K562 (cell line): Measurements from ENCODE around the gene CFAP221. TPM values are rescaled to one million over a fixed set of nuclear protein-coding genes. Genes with fewer than 3 reads are reported as not detected.

ENCODE experiments used
- ATAC-seq: fragments of 200-7000 bp; cut with Tn5 transposase; 3 replicates; pipeline ENCODE4 v1.9.1; 2020; ENCODE audit warnings: moderate library complexity
- BruUV-seq: library from RNA; stranded (reverse); fragments of 400-500 nt; replicated peaks from 2 replicates; lab custom pipeline; 2021; lab: Mats Ljungman, UMichigan
- CTCF ChIA-PET: fragments of 300-600 bp; formaldehyde crosslinking; extraction: SDS; loops from one replicate; lab custom pipeline; 2021; ENCODE audit warnings: low intra/inter-chr PET ratio; lab: Yijun Ruan, JAX
- POLR2A ChIA-PET: fragments of 300-600, 350-650 bp; sonication (Branson Sonifier 250); formaldehyde crosslinking; extraction: SDS; loops from one replicate; lab custom pipeline; 2021; ENCODE audit warnings: antibody characterized with exemption, inconsistent platforms; lab: Yijun Ruan, JAX
- DNase-seq, 4 experiments: peaks; one replicate each; pipeline versions ENCODE4 v3.0.0 to v3.0.0-alpha.2; 2011 to 2018; ENCODE audit warnings: low spot score in 3 of 4, mixed read lengths in 3 of 4; ENCODE audit errors: extremely low read depth in 1 of 4
- FAIRE-seq: peaks from 2 replicates; lab custom pipeline; 2011; peaks lifted over from hg19 to GRCh38; lab: Jason Lieb, UNC
- H2AFZ ChIP-seq: 2 replicates; pipeline ENCODE4 v1.6.0; 2011; ENCODE audit warnings: low read depth, low read length, control low read depth, inconsistent platforms
- H3K27ac ChIP-seq: fragments of 200-600 bp; 3 replicates; pipeline ENCODE4 v1.8.0; 2011; ENCODE audit warnings: low read depth, mild to moderate bottlenecking, control low read depth, inconsistent platforms, low read length, moderate library complexity, mixed read lengths; ENCODE audit errors: extremely low read depth
- H3K27me3 ChIP-seq, 2 experiments: fragments of 300-600 bp in 1 of 2; 2 replicates in 1 of 2; 3 replicates in 1 of 2; pipeline versions ENCODE4 v1.6.0 to v1.8.0; 2011; ENCODE audit warnings: inconsistent platforms in 2 of 2, low read length in 2 of 2, mild to moderate bottlenecking in 1 of 2, mixed read lengths in 1 of 2, moderate library complexity in 1 of 2; ENCODE audit not compliant: control insufficient read depth in 2 of 2, insufficient read depth in 2 of 2
- H3K36me3 ChIP-seq: fragments of 300-600 bp; 3 replicates; pipeline ENCODE4 v1.8.0; 2011; ENCODE audit warnings: mild to moderate bottlenecking, low read length, inconsistent platforms; ENCODE audit not compliant: control insufficient read depth, insufficient read depth
- H3K4me1 ChIP-seq, 2 experiments: fragments of 200-600 bp in 1 of 2; replicated peaks in 1 of 2; 2 replicates in 1 of 2; 3 replicates in 1 of 2; pipeline versions ENCODE4 v1.5.1 to v1.8.0; 2011; ENCODE audit warnings: inconsistent platforms in 2 of 2, low read length in 2 of 2, mild to moderate bottlenecking in 1 of 2, mixed read lengths in 1 of 2, moderate library complexity in 1 of 2; ENCODE audit not compliant: control insufficient read depth in 2 of 2, insufficient read depth in 2 of 2
- H3K4me2 ChIP-seq: 2 replicates; pipeline ENCODE4 v1.6.1; 2011; ENCODE audit warnings: low read length, control low read depth, inconsistent platforms, mixed read lengths; ENCODE audit not compliant: insufficient read depth
- H3K4me3 ChIP-seq: fragments of 200-600 bp; sonication (generic), shearing (Covaris generic); 2 replicates; pipeline ENCODE4 v1.5.1; 2016; ENCODE audit warnings: control low read depth, inconsistent platforms
- H3K79me2 ChIP-seq: fragments of 200-600 bp; 3 replicates; pipeline ENCODE4 v1.8.0; 2011; ENCODE audit warnings: low read length, inconsistent platforms; ENCODE audit not compliant: control insufficient read depth, insufficient read depth
- H3K9ac ChIP-seq, 2 experiments: 2 replicates each; pipeline versions ENCODE4 v1.6.0 to v1.6.1; 2011; ENCODE audit warnings: low read depth in 2 of 2, low read length in 2 of 2, control low read depth in 1 of 2, inconsistent platforms in 1 of 2, mild to moderate bottlenecking in 1 of 2, mixed read lengths in 1 of 2; ENCODE audit not compliant: insufficient read depth in 1 of 2
- H3K9me1 ChIP-seq: one replicate; pipeline ENCODE4 v1.6.0; 2011; ENCODE audit warnings: inconsistent platforms, mild to moderate bottlenecking, low read length, moderate library complexity; ENCODE audit not compliant: control insufficient read depth, insufficient read depth
- H3K9me3 ChIP-seq: replicated peaks from 2 replicates; pipeline ENCODE4 v1.5.1; 2011; ENCODE audit warnings: low read depth, low read length, inconsistent platforms; ENCODE audit not compliant: control insufficient read depth, insufficient read depth
- H4K20me1 ChIP-seq: replicated peaks from 2 replicates; pipeline ENCODE4 v1.6.1; 2011; ENCODE audit warnings: low read length, inconsistent platforms, mixed read lengths; ENCODE audit not compliant: control insufficient read depth, insufficient read depth
- CBX5 ChIP-seq: IDR thresholded peaks from 2 replicates; pipeline ENCODE4 v1.6.1; 2014; ENCODE audit warnings: low read depth, borderline replicate concordance
- CCNT2 ChIP-seq: IDR thresholded peaks from 2 replicates; pipeline ENCODE4 v1.6.1; 2011; ENCODE audit warnings: borderline replicate concordance, low read depth, mild to moderate bottlenecking, moderate library complexity, mixed read lengths, low read length; ENCODE audit not compliant: insufficient read length; ENCODE audit errors: extremely low read depth
- CHD1 ChIP-seq: fragments of 200-600 bp; sonication (generic); IDR thresholded peaks from one replicate; pipeline ENCODE4 v1.6.1; 2012; ENCODE audit warnings: mild to moderate bottlenecking, moderate library complexity, low read length, inconsistent platforms
- FOXJ3 ChIP-seq: sonication (generic); formaldehyde crosslinking; IDR thresholded peaks from 2 replicates; pipeline ENCODE4 v1.4.0; 2020; ENCODE audit warnings: mild to moderate bottlenecking, missing genetic modification reagents
- SIN3A ChIP-seq, 2 experiments: fragments of 150-350 bp in 1 of 2; IDR thresholded peaks; 2 replicates each; pipeline ENCODE4 v1.6.1; 2011 to 2016; ENCODE audit warnings: borderline replicate concordance in 2 of 2, low read depth in 2 of 2, low read length in 2 of 2, mild to moderate bottlenecking in 2 of 2, moderate library complexity in 2 of 2; ENCODE audit not compliant: control insufficient read depth in 1 of 2
- ZNF655 ChIP-seq: fragments of 250-450 bp; sonication (Bioruptor Pico); IDR thresholded peaks from 2 replicates; pipeline ENCODE4 v1.5.0; 2021
- WGBS: fragments of 100-300 bp; shearing (Covaris generic); methylation state at CpG from one replicate; pipeline ENCODE4 v1.1.6; 2016; ENCODE audit warnings: low coverage, mixed read lengths; ENCODE audit not compliant: insufficient coverage; ENCODE audit errors: missing lambda C conversion rate; 5-methylcytosine and 5-hydroxymethylcytosine counted together
- in situ Hi-C: fragments of 300-500 bp; cut with MboI; formaldehyde crosslinking; loops from 4 replicates; pipeline ENCODE4 v1.15.0; 2018; ENCODE audit warnings: inconsistent platforms, mixed read lengths
- intact Hi-C: fragments of 100-400 bp; cut with micrococcal nuclease; formaldehyde crosslinking; loops from 2 replicates; pipeline ENCODE4 v1.14.2; 2022
- polyA plus RNA-seq, 8 experiments: library from polyadenylated mRNA; depleted of rRNA in 4 of 8; stranded (reverse) in 5 of 8; unstranded in 3 of 8; fragments of >200 nt; fragmentation: Nextera tagmentation in 2 of 8; fragmentation: Illumina TruSeq in 1 of 8; extraction: Ambion mirVana in 2 of 8; extraction: Trizol in 1 of 8; gene quantifications; 2 replicates each; pipeline versions ENCODE4 v1.2.1 to v1.2.3, GENCODE V29; 2011 to 2014; ENCODE audit warnings: inconsistent platforms in 1 of 8, missing spikeins in 1 of 8
- total RNA-seq, 7 experiments: library from RNA; depleted of rRNA in 6 of 7; stranded (reverse); fragments of >200 nt in 6 of 7; fragmentation: Illumina TruSeq in 2 of 7; extraction: Trizol in 2 of 7; gene quantifications; 2 replicates each; pipeline versions ENCODE4 v1.2.1 to v1.2.3, GENCODE V29; 2011 to 2021; ENCODE audit warnings: low replicate concordance in 1 of 7

Gene CFAP221
- total and polyA plus RNA-seq, 9 of the 15 experiments (the other 6 are each of a cell fraction or from before 2014, with no cell fraction given) = 0.09 to 1.4 (median 0.65) TPM

DNA sequence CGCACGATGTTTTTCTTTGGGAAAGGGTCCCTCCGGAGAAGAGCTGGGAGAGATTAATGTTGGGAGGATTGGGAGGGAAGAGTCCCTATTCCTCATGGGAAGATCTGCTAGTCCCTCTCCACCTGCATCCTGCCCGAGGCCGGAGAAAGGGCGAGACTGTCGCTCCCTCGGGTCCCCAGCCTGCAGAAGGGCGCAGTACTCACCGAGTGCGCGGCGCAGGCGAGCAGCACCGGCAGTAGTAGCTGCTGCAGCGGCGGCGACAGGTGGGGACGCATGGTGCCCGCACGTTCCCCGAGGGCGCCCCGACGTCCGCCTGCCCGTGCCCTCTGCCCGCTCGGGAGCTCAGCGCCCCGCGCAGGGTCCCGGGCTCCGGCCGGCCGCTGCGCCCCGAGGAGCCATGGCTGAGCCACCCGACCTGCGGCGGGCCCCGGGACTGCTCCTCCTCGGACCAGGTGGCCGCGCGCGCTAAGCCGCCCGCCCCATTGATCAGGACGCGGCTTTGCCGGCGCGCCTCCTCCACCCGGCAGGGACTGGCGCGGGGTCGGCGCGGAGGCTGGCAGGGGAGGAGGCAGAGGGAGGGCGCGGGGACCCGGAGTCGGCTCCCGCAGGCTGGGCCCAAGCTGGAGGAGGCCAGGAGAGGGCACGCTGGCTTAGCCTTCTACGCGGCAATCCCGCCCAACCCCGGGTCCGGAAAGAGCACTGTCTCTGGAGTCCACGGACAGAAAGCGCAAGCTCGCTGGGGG lies 20.1 kb upstream of the CFAP221 start, which contains the start of gene SCTR:
TSS of gene SCTR (minus strand) at position 532 of the 743 bp plus-strand sequence. CDS start at position 275, 257 bp downstream.
- intact Hi-C loops (no loop called here), in situ Hi-C loops (no loop called here)
- no peak within 1 kb of the TSS for H3K27ac ChIP-seq
- H3K9ac ChIP-seq = no peak within 1 kb of the TSS; a peak in 1 of 4 replicates
- ChIA-PET CTCF (no interaction called here), POLR2A (interaction anchor here (0.6 kb wide), 1 partner anchor 43 kb away, joined by 3 read pairs; no protein-coding TSS in a partner anchor)
- DNase-seq = no peak
- H3K4me2 ChIP-seq = no peak within 1 kb of the TSS
- 27% methylated on average over 30 of the region's 74 CpGs for WGBS
- TF ChIP-seq CHD1 (no peak), CBX5 (no peak), ZNF655 (no peak), FOXJ3 (CRISPR knock-in tag) (no peak), SIN3A (IDR thresholded peaks at IDR 0.05; ENCODE audit: borderline replicate concordance in 2 of 2, control insufficient read depth in 1 of 2, low read depth in 2 of 2, low read length in 2 of 2) (no peak), CCNT2 (no peak)
- peaks cover 13 to 38% of the 10 kb centered on the region in 2 experiments for H3K27me3 ChIP-seq
- BruUV-seq = no TSS peak
- no peak within 1 kb of the TSS for H3K4me3 ChIP-seq
- no peak within 1 kb of the TSS for H2AFZ ChIP-seq
- H4K20me1 ChIP-seq = no peaks in the 10 kb centered on the region
- H3K79me2 ChIP-seq = no peaks in the 10 kb centered on the region
- H3K4me1 ChIP-seq = peaks cover 0 to 7% of the 10 kb centered on the region in 2 experiments; a peak in 1 of 5 replicates
- no peaks in the 10 kb centered on the region for H3K36me3 ChIP-seq
- no peaks in the 10 kb centered on the region for H3K9me3 ChIP-seq
- H3K9me1 ChIP-seq = no peaks in the 10 kb centered on the region
- FAIRE-seq = no peak
- no peak for ATAC-seq
